Measurements from ENCODE around the gene RCBTB1.

The RCBTB1 gene

GRCh38 chr13:49553888-49554287 is 31.5 kb downstream of the RCBTB1 start:
- DNase-seq: no peak

DNA sequence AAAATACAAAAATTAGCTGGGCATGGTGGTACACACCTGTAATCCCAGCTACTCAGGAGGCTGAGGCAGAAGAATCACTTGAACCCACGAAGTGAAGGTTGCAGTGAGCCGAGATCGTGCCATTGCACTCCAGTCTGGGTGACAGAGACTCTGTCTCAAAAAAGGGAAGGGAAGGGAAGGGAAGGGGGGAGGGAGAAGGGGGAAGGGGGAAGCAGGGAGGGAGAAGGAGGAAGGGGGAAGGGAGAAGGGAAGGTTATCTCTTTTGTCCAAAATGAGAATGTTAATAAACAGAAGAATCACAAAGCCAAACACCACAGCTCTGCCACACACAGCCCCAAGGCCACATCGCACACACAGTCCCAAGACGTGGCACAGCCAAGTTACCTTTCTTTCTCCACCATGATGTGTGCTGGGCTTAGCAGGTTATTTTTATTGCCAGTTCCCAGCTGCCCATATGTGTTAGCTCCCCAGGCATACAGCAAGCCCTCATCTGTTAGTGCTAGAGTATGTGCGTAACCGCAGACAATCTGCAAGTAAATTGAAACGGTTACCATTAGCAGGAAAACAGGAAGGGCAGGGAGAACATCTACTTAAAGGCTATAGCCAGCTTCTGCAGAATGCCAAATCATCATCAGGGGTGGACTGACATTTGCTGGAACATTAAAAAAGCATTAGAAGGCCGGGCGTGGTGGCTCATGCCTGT is 34.3 kb downstream of the RCBTB1 start:
- DNase-seq: no peak

DNA sequence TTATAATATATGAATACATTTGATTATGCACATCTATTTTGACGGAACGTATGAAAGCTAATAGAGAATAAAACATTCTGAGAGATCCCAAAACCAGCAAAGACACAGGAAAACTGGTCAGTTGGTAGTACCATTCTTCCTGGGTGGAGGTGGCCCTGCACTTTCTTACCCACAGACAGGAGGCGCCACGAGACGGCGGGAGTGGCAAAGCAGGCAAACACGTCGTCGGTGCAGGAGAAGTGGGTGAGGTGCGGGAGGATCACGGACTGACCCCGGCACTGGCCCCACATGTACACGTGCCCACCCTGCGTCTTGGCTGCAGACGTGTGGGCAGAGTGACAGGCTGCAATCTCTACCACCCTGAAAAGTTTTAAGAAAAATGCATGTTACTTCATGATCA is 36.1 kb downstream of the RCBTB1 start:
- no peak for DNase-seq

DNA sequence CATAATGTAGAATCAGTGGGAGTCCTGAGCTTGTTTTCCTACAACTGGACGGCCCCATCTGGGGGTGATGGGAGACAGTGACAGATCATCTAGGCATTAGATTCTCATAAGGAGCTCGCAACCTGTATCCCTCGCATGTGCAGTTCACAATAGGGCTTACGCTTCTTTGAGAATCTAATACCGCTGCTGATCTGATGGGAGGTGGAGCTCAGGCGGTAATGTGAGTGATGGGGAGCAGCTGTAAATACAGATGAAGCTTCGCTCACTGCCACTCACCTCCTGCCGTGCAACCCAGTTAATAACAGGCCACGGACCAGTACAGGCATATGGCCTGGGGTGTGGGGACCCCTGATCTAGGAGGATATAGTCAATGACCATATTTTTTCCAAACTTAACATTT is 38.8 kb downstream of the RCBTB1 start:
- DNase-seq: no peak

DNA sequence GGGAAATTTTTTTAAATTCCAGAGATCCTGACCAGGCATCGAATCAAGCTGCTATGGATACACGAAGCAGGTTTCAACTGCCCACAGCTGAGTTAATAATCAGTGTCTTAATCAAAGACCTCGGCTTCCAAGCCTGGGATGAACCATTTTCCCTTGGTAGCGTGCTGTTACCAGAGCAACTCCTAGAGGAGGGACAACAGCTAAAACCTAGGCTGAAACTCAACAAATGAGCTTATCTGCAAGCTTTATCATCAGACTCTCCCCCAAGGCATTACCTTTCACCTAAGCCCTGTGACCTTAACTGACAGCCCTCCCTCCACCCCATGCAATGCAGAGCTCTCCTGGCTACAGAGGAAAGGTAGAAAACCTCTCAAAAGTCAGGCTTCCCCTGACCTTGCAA is 39.7 kb downstream of the RCBTB1 start:
- DNase-seq: no peak

DNA sequence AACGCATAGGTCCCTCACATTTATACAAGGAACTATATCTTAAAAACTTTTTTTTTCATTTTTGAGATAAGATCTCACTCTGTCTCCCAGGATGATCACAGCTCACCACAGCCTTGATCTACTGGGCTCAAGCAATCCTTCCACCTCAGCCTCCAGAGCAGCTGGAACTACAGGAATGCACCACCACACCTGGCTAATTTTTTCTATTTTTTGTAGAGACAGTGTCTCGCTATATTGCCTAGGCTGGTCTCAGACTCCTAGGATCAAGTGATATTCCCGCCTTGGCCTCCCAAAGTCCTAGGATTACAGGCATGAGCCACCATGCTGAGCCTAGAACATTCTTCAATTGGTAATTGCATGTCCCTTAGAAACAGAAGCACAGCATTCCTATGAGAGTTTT is 41.7 kb downstream of the RCBTB1 start:
- DNase-seq: no peak

DNA sequence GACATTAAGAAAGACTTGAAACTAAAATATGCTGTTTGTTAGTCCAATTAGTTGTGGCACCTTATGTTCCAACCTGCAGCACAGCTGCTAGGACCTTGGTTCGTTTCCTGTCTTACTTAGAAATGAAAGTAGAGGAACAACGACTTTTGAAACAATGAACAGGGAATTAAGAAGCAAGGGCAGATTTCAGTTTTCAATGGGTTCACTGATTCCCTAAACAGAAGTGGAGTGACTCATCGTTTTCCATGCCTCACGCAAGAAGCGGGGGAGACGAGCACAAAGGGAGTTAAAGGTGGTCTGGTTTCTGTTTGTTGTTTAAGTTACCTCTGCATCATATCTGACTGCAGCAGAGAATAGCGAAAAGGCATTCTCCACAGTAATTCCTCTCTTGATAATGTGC is 44.8 kb downstream of the RCBTB1 start:
- DNase-seq: peak in 3 of 6 experiments; percentile 15 to 63 (median 42)

DNA sequence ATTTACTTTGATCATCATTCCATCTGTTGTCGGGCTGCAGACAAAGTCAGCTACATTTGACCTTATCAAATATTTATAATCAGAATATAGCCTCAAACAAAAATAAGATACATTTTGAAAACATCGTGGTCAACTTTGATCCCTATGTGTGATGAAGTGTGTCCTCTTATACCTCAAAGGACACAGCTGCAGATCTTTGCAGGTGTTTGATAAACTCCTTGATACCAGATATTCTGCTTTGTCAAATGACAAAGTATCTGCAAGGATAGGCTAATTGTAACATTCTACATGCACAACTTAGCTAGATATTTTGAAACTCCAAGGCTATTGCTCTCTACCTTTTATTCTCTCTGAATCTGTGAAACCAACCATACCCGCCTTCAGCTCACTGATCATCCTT is 45.6 kb downstream of the RCBTB1 start:
- no peak for DNase-seq

DNA sequence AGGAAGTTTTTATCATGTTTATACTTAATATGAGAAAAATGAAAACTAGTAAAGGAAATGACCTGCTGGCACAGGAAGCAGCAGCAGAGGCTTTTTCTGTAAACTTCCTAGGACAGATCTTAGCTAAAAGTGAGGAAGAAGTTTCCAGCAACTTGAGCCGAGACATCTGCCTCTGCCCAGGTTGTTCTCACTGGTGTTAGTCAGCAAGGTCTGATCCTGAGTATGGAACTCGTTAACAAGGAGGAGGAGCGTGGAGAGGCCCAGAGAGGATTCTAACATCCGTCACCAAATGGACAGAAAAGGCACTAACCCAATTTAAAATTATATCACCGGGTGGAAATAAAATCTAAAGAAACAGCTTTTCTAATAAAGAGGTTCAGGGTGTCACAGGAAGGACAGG is 46.0 kb downstream of the RCBTB1 start:
- no peak for DNase-seq

DNA sequence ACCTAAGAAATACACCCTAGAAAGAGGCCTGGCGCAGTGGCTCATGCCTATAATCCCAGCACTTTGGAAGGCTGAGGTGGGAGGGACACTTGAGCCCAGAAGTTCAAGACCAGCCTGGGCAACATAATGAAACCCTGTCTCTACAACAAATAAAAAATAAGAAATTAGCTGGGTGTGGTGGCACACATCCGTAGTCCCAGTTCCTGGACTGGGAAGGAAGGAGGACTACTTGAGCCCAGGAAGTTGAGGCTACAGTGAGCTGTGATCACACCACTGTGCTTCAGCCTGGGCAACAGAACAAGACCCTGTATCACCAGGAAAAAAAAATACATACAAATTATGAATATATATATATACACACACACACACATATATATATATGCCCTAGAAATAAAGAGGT is 47.0 kb downstream of the RCBTB1 start:
- DNase-seq: no peak

DNA sequence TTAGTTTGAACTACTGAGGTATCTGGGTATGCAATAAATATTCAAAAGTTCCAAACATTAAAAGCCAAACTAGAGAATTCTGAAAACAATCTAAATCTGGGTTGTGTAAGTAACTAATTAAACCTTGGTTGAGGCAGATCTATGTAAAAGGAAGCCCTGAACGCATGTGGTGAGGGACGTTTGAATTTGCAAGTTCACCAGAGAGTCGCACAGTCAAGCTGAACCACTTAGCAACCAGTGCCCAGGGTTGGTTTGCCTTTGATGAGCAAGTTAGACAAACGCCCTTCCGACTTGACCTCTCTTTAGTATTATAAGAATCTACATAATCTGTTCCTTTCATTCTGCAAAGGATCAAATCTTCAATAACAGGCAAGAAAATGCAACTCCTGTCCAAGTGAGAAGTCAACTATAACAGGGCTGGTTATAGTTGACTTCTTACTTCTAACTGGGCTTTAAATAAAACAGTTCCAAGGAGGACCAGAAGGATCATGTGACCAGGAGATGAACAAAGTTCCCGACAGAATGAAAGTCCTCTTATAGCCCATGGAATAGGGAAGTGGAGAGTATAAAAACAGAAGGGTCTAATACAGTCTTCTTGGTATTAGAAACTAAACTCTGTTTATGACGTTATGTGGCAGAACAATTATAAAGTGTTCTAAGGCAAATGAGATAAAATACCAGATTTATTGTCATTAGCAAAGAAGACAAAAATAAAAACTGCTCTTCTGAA is 49.0 kb downstream of the RCBTB1 start:
- DNase-seq: no peak

GRCh38 chr13:49533591-49534269 is 51.6 kb downstream of the RCBTB1 start:
- DNase-seq: no peak

DNA sequence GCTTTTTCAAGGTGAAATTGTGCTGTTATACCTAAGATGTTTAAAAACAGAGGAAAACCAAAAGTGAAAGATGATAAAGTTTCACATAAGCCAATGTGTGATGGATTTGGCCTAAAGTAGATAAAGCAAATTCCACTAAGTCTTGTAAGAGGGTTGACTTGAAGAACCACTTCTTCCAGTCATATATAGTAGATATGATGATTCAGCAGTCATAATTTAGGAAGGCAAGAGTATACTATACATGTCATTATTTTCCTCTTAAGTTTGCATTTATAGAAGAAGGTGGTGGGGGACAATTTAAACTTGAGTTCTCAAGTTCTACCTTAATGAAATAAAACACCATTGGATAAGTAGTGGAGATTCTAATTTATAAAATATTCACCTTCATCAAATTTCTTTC is 52.3 kb downstream of the RCBTB1 start:
- no peak for DNase-seq

DNA sequence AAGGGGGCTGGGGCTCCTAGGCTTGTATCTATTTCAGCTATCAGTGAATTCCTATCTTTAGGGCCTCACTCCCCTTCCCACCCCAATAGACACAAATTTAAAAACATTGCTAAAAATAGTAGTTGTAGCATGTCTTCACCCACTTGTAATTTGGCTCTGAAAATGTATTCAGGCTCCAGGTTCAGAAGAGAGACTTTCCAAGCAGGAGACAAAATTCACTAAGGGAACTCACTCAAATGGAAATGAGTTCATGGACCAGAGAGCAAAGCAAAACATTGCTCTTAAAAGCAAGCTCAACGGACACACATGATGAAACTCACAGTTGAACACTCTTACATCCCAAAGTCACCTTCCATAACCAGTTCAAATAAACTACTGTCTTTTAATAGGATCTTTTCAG is 52.8 kb downstream of the RCBTB1 start:
- DNase-seq: no peak

DNA sequence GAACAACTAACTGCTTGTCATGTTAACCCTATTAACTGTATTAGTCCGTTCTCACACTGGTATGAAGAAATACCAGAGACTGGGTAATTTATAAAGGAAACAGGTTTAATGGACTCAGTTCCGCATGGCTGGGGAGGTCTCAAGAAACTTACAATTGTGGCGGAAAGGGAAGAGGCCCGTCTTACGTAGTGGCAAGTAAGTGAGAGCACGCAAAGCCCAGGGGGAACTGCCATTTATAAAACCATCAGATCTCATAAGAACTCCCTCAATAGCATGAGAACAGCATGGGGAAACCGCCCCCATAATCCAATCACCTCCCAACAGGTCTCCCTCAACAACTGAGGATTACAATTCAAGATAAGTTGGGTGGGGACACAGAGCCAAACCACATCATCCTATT is 54.9 kb downstream of the RCBTB1 start:
- no peak for DNase-seq

DNA sequence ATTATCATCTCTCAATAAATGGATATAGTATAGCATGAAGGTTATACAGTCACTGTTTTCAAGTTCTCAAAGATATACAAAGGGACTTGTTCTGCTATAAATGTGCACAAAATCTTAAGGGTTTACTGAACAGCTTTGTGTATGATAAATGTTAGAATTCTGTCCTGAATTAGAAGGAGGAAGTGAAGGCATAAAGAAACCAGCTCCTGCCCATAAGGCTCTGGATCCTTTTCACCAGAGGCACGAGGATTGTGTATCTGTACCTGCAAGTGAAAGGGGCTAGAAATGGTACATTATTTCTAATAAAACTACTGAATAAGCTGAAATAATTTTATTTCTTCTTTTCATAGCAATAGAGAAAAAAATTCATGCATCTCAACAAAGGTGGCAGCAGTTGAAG is 57.2 kb downstream of the RCBTB1 start:
- no peak for DNase-seq

DNA sequence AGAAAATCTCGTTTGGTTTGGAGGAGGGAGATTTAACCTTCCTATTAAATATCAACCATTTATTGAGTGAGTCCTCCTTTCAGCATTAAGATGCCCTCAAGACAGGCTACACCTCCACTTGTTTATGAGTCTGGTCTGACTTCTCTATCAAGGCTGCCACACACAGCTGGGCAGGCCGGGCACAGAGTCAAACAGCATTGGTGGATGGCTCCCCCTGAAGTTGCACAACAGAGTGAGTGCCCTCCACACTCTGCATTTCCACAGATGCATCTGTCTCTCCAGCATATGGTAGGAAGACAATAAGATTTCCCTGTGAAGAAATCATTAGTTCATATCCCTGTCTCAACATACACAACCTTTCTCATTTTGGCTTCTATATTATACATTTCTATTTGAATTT is 58.2 kb downstream of the RCBTB1 start:
- no peak for DNase-seq

- no peak for DNase-seq
These were observed 60.4 kb downstream of the RCBTB1 start for GRCh38 chr13:49524740-49525501.

- no peak for DNase-seq
These were observed 64.1 kb downstream of the RCBTB1 start for GRCh38 chr13:49521224-49521623.

GRCh38 chr13:49517461-49517860 is 67.9 kb downstream of the RCBTB1 start:
- no peak for DNase-seq

GRCh38 chr13:49516467-49516866 is 68.9 kb downstream of the RCBTB1 start:
- DNase-seq: no peak

DNA sequence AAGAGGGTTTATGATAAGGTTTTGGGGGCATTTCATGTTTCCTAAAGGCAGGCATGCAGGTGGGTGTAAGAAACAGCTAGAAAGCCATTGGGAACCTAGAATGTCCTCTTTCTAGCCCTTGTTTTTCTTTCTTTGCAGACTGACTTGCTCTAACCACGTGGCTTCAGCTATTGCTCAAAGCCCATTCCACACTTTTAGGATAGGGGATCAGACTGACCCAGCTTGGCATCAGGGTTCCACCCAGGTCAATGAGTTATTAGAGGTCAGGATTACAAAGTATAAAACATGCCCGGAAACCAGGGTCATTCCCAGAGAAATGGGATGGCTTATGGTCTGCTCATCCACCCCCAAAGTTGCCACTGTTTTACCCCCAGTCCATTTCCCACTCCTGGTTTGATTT is 72.8 kb downstream of the RCBTB1 start:
- DNase-seq: no peak

GRCh38 chr13:49503951-49504350 is 81.4 kb downstream of the RCBTB1 start:
- no peak for DNase-seq
